Tibial nerve (tissue), 4 donors: ENCODE data around the gene ANKZF1. TPM values are rescaled to one million over a fixed set of nuclear protein-coding genes. Genes with fewer than 3 reads are reported as not detected.

Source experiments
- DNase-seq, 2 donors: peaks; one replicate each; pipeline ENCODE4 v3.0.0-alpha.2; 2019; ENCODE audit warnings: low spot score in 2 of 2
- H3K27ac ChIP-seq, 4 donors: fragments of 200-600 bp; sonication (generic) in 3 of 4; one replicate each; pipeline ENCODE4 v1.5.1; 2017 to 2019; ENCODE audit warnings: mild to moderate bottlenecking in 1 of 4
- H3K27me3 ChIP-seq, 2 donors: fragments of 200-600 bp; sonication (generic) in 1 of 2; one replicate each; pipeline versions ENCODE4 v1.5.1 to v1.6.0; 2017 to 2019
- H3K36me3 ChIP-seq, 3 donors: fragments of 200-600 bp; sonication (generic); one replicate each; pipeline ENCODE4 v1.5.1; 2018 to 2019
- H3K4me1 ChIP-seq, 4 donors: fragments of 200-600 bp; sonication (generic) in 3 of 4; one replicate each; pipeline ENCODE4 v1.5.1; 2017 to 2019
- H3K4me3 ChIP-seq, 4 donors: fragments of 200-600 bp; sonication (generic) in 3 of 4; one replicate each; pipeline ENCODE4 v1.5.1; 2017 to 2019; ENCODE audit warnings: mild to moderate bottlenecking in 1 of 4, moderate library complexity in 1 of 4
- H3K9me3 ChIP-seq, 4 donors: fragments of 200-600 bp; sonication (generic) in 3 of 4; one replicate each; pipeline ENCODE4 v1.5.1; 2017 to 2019
- CTCF ChIP-seq, 5 experiments: fragments of 200-600 bp in 3 of 5; fragments of 450-650 bp in 2 of 5; sonication (generic) in 3 of 5; IDR thresholded peaks; one replicate each; pipeline ENCODE4 v1.5.1; 2016 to 2019; ENCODE audit warnings: antibody characterized with exemption in 5 of 5, mild to moderate bottlenecking in 3 of 5, moderate library complexity in 2 of 5
- EP300 ChIP-seq, 2 donors: sonication (generic); formaldehyde crosslinking; IDR thresholded peaks; one replicate each; pipeline ENCODE4 v1.6.1; 2017; ENCODE audit warnings: antibody characterized with exemption in 2 of 2, mild to moderate bottlenecking in 1 of 2
- POLR2A ChIP-seq, 2 donors: fragments of 450-650 bp; IDR thresholded peaks; one replicate each; pipeline ENCODE4 v1.6.1; 2017; ENCODE audit warnings: antibody characterized with exemption in 2 of 2, mild to moderate bottlenecking in 2 of 2, moderate library complexity in 2 of 2
- WGBS, 2 donors: methylation state at CpG; one replicate each; pipeline ENCODE4 v1.1.5; 2018; 5-methylcytosine and 5-hydroxymethylcytosine counted together
- total RNA-seq, 4 donors: library from RNA; depleted of rRNA; stranded (reverse); fragments of >200 nt; gene quantifications; one replicate each; pipeline ENCODE4 v1.1.0, GENCODE V29; 2016

ANKZF1 gene
- total RNA-seq, 4 donors from 2014 or later, result 84.5 to 106 (median 97.6) TPM

- no peak for TF ChIP-seq POLR2A (IDR thresholded peaks at IDR 0.05)
- TF ChIP-seq CTCF (IDR thresholded peaks at IDR 0.05), result no peak
- no peak for TF ChIP-seq EP300 (IDR thresholded peaks at IDR 0.05)
- peaks cover 0 to 24% (median 12%) of the 10 kb centered on the region in 4 donors for H3K4me1 ChIP-seq
- WGBS, 2 donors, result 89 to 94% methylated on average over 24 of the region's 24 CpGs
- no peak for DNase-seq
- H3K9me3 ChIP-seq, result no peaks in the 10 kb centered on the region
- no peak overlapping the region for H3K27ac ChIP-seq
- no peak overlapping the region for H3K4me3 ChIP-seq
- peaks cover 0 to 73% (median 15%) of the 10 kb centered on the region in 3 donors for H3K36me3 ChIP-seq
- no peaks in the 10 kb centered on the region for H3K27me3 ChIP-seq
Observed at GRCh38 chr2:219210196-219210885, 19.3 kb upstream of the ANKZF1 start.

- peaks cover 0 to 79% (median 15%) of the 10 kb centered on the region in 3 donors for H3K36me3 ChIP-seq
- H3K9me3 ChIP-seq, result no peaks in the 10 kb centered on the region
- TF ChIP-seq EP300 (IDR thresholded peaks at IDR 0.05) (no peak), POLR2A (IDR thresholded peaks at IDR 0.05) (no peak), CTCF (IDR thresholded peaks at IDR 0.05) (no peak)
- H3K27me3 ChIP-seq, result no peaks in the 10 kb centered on the region
- H3K4me1 ChIP-seq, result peaks cover 0 to 26% (median 12%) of the 10 kb centered on the region in 4 donors
- 86 to 91% methylated on average over 9 of the region's 9 CpGs for WGBS, 2 donors
- no peak for DNase-seq
- no peak overlapping the region for H3K4me3 ChIP-seq
- H3K27ac ChIP-seq, result peak overlapping the region in 1 of 4 donors; percentile 7
Observed at GRCh38 chr2:219210886-219211362, 18.7 kb upstream of the ANKZF1 start.

GRCh38 chr2:219213026-219213415 is 16.6 kb upstream of the ANKZF1 start:
- Histone ChIP-seq H3K4me1 (peaks cover 0 to 33% (median 15%) of the 10 kb centered on the region in 4 donors), H3K4me3 (no peak overlapping the region), H3K36me3 (peaks cover 0 to 84% (median 15%) of the 10 kb centered on the region in 3 donors), H3K27ac (no peak overlapping the region), H3K9me3 (no peaks in the 10 kb centered on the region), H3K27me3 (no peaks in the 10 kb centered on the region)
- WGBS, 2 donors, result 89 to 90% methylated on average over 7 to 8 of the region's 8 CpGs
- no peak for DNase-seq
- TF ChIP-seq CTCF (IDR thresholded peaks at IDR 0.05) (no peak), EP300 (IDR thresholded peaks at IDR 0.05) (no peak), POLR2A (IDR thresholded peaks at IDR 0.05) (no peak)

- Histone ChIP-seq H3K4me1 (peaks cover 0 to 33% (median 16%) of the 10 kb centered on the region in 4 donors), H3K27me3 (no peaks in the 10 kb centered on the region), H3K4me3 (no peak overlapping the region), H3K9me3 (no peaks in the 10 kb centered on the region), H3K36me3 (peaks cover 0 to 78% (median 12%) of the 10 kb centered on the region in 3 donors), H3K27ac (no peak overlapping the region)
- WGBS, 2 donors, result 90 to 91% methylated on average over 10 of the region's 10 CpGs
- TF ChIP-seq EP300 (IDR thresholded peaks at IDR 0.05), result no peak
- TF ChIP-seq POLR2A (IDR thresholded peaks at IDR 0.05), result no peak
- TF ChIP-seq CTCF (IDR thresholded peaks at IDR 0.05), result no peak
- DNase-seq, result no peak
Observed at GRCh38 chr2:219213486-219214071, 16.0 kb upstream of the ANKZF1 start.

GRCh38 chr2:219214141-219214540 is 15.5 kb upstream of the ANKZF1 start:
- Histone ChIP-seq H3K9me3 (no peaks in the 10 kb centered on the region), H3K27ac (no peak overlapping the region), H3K27me3 (no peaks in the 10 kb centered on the region), H3K4me1 (peaks cover 0 to 35% (median 17%) of the 10 kb centered on the region in 4 donors), H3K4me3 (no peak overlapping the region), H3K36me3 (peaks cover 0 to 73% (median 9%) of the 10 kb centered on the region in 3 donors)
- no peak for DNase-seq
- TF ChIP-seq EP300 (IDR thresholded peaks at IDR 0.05), result no peak
- TF ChIP-seq POLR2A (IDR thresholded peaks at IDR 0.05), result no peak
- TF ChIP-seq CTCF (IDR thresholded peaks at IDR 0.05), result no peak
- WGBS, 2 donors, result 96 to 97% methylated on average over 15 of the region's 15 CpGs
